ENCODE data around the gene SLC39A5. TPM values are rescaled to one million over a fixed set of nuclear protein-coding genes. Genes with fewer than 3 reads are reported as not detected.
A peak's percentile ranks its signal among the peaks of the same experiment; 100 is the strongest.

Gene SLC39A5
- total RNA-seq, 1 experiment from 2014 or later = not detected

- H3T11ph ChIP-seq (ENCODE audit: low read length) = no peak overlapping the region
- H2BK5ac ChIP-seq (ENCODE audit: insufficient read length, low read length) = no peak overlapping the region
- H3K23ac ChIP-seq (ENCODE audit: insufficient read length, low read depth, low read length) = no peak overlapping the region
- no peak overlapping the region for H2AK5ac ChIP-seq (ENCODE audit: insufficient read length, low read length)
- H3K56ac ChIP-seq (ENCODE audit: insufficient read length, low read depth, low read length) = no peak overlapping the region
- Mint-ChIP-seq H3K27me3 (ENCODE audit: low read depth) (peaks cover 3% of the 10 kb centered on the region; the same call in 1 of the 2 replicates), H3K4me3 (peak overlapping the region; percentile 91 to 98), H3K36me3 (ENCODE audit: insufficient read depth in 1 of 3, low read depth in 3 of 3) (peaks cover 34 to 52% (median 45%) of the 10 kb centered on the region in 3 experiments; a peak in 6 of 7 replicates), H3K27ac (peak overlapping the region; percentile 82 to 97 (median 94)), H3K9me3 (0 out of 5 replicates have a peak, but pooled peaks cover 0 to 3% of the 10 kb centered on the region in 2 experiments), H3K4me1 (peaks cover 21 to 23% of the 10 kb centered on the region in 2 experiments)
- H4K5ac ChIP-seq (ENCODE audit: insufficient read length, low read depth, low read length) = no peak overlapping the region
- H3K9me3 ChIP-seq (ENCODE audit: control insufficient read depth, low read depth, low read length) = no peaks in the 10 kb centered on the region
- no CpG with 5 or more reads among the region's 10 CpGs for WGBS (ENCODE audit: extremely low coverage, insufficient read length, low lambda C conversion rate)
- no peak overlapping the region for H2BK20ac ChIP-seq (ENCODE audit: low read depth, low read length, poor library complexity, severe bottlenecking)
- H4K91ac ChIP-seq (ENCODE audit: insufficient read length, low read depth, low read length) = no peak overlapping the region
- H3K79me1 ChIP-seq (ENCODE audit: insufficient read depth, low read depth, low read length, poor library complexity, severe bottlenecking) = peaks cover 6% of the 10 kb centered on the region
- H2BK12ac ChIP-seq (ENCODE audit: insufficient read length, low read depth, low read length) = no peak overlapping the region
- no peaks in the 10 kb centered on the region for H4K20me1 ChIP-seq (ENCODE audit: control insufficient read depth, insufficient read depth, insufficient read length)
- H3K27me3 ChIP-seq (ENCODE audit: insufficient read depth, low read length) = no peaks in the 10 kb centered on the region
- DNase-seq = no peak
- H2BK120ac ChIP-seq (ENCODE audit: low read depth, low read length, poor library complexity, severe bottlenecking) = no peak overlapping the region
- no peak overlapping the region for H2AFZ ChIP-seq (ENCODE audit: low read length)
- H3K79me2 ChIP-seq (ENCODE audit: insufficient read depth, low read length) = peaks cover 8% of the 10 kb centered on the region; the same call in 1 of the 2 replicates
- H3K14ac ChIP-seq (ENCODE audit: insufficient read depth, low read length) = no peak overlapping the region
- H3K18ac ChIP-seq (ENCODE audit: insufficient read length, low read depth, low read length) = no peak overlapping the region
- H4K8ac ChIP-seq (replicated peaks; ENCODE audit: insufficient read length, low read depth, low read length) = no peak overlapping the region
- no peak overlapping the region for H3K4ac ChIP-seq (ENCODE audit: low read depth, low read length)
- peaks cover 8% of the 10 kb centered on the region for H3K4me1 ChIP-seq (ENCODE audit: insufficient read depth, low read length)
- H3K27ac ChIP-seq (ENCODE audit: insufficient read length, low read depth, low read length) = no peak overlapping the region
- no peak for TF ChIP-seq CTCF (conservative IDR thresholded peaks at IDR 0.05)
- peak overlapping the region; percentile 79 for H3K4me2 ChIP-seq (ENCODE audit: insufficient read depth, insufficient read length, low read length)
- H3K23me2 ChIP-seq (ENCODE audit: insufficient read length, low read depth, low read length, poor library complexity, severe bottlenecking) = peaks cover 12% of the 10 kb centered on the region
- peak overlapping the region; percentile 56 for H3K9ac ChIP-seq (ENCODE audit: extremely low read depth, insufficient read length, low read length)
- H2BK15ac ChIP-seq (ENCODE audit: low read depth, low read length) = no peak overlapping the region
Measured at GRCh38 chr12:56188131-56188777, 41.6 kb upstream of the SLC39A5 start.

Measured in H9 (cell line).